Stimulated activated CD8-positive, alpha-beta memory T cell treated with anti-CD3 and anti-CD28 coated beads, Interleukin-12 subunit alpha, Interleukin-12 subunit beta, amount 100 ng/mL, for 1 hour (primary cell): Measurements from ENCODE around the gene SLC7A4.
"Not testable (repeated sequence)": the region's sequence is repeated elsewhere in the genome, so short reads cannot be mapped to it uniquely, and the experiment has no call there.

Experiments
- DNase-seq: peaks from one replicate; pipeline ENCODE4 v3.0.0-alpha.2; 2020; ENCODE audit warnings: low read depth

The SLC7A4 gene

DNA sequence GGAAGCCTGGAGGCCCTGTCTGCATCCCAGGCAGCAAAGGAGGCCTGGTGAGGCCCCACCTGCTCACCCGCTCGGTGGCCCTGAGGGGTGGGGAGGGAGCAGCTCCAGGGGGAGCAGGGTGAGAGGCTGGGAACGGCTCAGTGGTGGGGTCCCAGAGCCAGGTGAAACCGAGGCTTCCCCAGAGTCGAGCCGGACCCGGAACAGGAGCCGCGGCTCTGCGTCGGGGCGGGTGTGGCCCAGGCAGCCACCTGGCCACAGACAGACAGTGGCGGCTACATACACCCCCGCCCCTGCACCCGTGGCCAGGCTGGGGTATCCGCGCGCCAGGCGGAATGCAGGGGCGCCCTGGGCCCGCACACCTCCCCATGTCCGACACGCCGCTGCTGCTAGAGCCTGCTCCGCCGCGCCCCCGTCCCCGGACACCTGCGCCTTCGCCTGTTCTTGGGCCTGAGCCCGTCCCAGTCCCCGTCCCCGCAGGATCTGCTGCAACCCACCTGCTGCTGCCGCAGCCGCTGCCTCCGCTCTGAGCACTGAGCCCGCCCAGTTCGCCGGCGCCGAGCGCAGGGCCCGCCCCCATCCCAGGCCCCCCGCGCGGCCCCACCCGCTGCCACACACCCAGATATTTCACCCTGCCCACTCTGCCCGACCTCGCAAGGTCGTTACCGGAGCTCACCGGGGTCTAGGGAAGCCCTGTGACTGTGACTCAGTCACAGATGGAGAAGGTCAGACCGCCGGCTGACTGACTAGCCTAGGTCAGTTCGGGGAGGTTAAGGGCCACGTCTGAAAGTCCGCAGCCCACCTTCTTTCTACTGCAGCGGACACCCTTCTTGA, at the start of gene SLC7A4:
Gene SLC7A4 (minus strand): TSS at position 525 of the 831 bp plus-strand sequence. CDS start 749 bp downstream, outside the sequence.
- no peak for DNase-seq

DNA sequence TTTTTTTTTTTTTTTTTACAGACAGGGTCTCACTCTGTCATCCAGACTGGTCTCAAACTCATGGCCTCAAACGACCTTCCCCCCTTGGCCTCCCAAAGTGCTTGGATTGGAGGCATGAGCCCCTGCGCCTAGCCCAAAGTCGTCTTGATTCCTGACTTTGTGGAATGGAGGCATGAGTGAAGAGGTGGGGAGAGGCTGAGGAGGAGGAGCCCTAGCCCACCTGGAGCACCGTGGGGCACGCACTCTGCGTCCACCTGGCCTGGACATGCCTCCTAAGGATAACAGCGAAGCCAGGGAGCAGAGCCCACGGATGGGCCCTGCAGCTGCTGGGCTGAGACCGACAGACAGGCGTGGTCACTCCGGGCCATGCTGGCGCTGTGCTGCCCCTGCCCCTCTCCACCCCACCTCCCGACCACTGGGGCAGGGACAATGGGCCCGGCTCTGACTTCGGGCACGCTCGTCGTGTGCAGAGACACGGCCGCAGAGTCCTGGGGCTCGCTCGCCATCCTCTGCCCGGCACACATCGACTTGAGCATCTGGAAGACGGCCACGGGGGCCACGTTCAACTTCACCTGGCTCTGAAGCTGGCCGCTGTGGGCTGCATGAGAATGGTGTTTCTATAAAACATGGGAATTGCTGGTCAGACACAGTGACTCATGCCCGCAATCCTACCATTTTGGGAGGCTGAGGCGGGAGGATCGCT, 48.2 kb upstream of the SLC7A4 start:
- DNase-seq = no peak

- no peak for DNase-seq
Observed at GRCh38 chr22:21079493-21079892, 47.1 kb upstream of the SLC7A4 start.

GRCh38 chr22:21078916-21079315, 46.6 kb upstream of the SLC7A4 start:
- DNase-seq = no peak

GRCh38 chr22:21077884-21078508, 45.6 kb upstream of the SLC7A4 start:
- DNase-seq = no peak

GRCh38 chr22:21076912-21077625, 44.7 kb upstream of the SLC7A4 start:
- DNase-seq = no peak

- DNase-seq = no peak
Observed at GRCh38 chr22:21075516-21076138, 43.3 kb upstream of the SLC7A4 start.

GRCh38 chr22:21074102-21074715, 41.8 kb upstream of the SLC7A4 start:
- DNase-seq = no peak

- DNase-seq = no peak
Observed at GRCh38 chr22:21073482-21073881, 41.1 kb upstream of the SLC7A4 start.

- DNase-seq = no peak
Observed at GRCh38 chr22:21073023-21073422, 40.7 kb upstream of the SLC7A4 start.

GRCh38 chr22:21071796-21072195, 39.4 kb upstream of the SLC7A4 start:
- DNase-seq = not testable (repeated sequence)

DNA sequence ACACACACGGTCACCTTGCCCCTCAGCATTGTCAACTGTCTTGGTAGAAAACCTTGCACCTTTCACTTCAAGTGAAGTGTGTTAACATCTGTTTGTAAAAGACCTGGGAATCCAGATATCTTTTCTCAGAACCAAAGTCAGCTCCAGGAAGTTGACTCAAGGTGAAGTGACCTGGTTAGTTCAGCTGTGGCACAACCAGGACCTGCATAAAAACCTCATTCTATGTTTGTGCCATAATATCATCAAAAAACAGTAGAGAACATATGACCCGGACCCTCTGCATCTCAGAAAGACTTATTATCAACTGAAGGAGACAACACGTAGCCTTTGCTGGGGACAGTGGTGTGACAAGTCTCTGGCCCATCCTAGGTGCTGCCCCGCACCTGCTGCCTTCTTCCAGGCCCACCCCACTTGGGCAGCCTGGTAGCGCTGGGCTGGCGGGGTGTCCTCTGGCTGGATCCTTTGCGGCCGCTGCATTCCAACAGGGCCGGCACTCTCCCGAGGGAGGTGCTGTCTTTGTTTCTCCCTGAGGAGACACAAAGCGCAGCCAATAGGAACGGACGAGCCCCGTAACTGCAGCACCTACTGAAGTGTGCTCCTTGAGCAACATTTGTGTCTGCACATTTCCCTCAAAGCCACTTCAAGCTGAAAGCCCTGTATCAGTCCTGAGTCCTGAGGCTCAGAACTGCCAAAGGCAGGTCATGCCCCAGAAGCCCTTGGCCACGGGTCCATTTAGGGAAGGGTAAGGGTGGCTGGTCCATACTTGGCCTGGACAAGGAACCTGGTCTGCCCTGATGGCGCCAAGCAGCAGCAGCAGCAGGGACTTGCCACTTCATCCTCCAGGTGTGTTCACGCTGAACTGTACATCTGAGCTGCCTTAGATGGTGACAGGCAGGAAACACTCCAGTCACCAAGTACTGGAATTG, 38.6 kb upstream of the SLC7A4 start:
- DNase-seq = no peak

DNA sequence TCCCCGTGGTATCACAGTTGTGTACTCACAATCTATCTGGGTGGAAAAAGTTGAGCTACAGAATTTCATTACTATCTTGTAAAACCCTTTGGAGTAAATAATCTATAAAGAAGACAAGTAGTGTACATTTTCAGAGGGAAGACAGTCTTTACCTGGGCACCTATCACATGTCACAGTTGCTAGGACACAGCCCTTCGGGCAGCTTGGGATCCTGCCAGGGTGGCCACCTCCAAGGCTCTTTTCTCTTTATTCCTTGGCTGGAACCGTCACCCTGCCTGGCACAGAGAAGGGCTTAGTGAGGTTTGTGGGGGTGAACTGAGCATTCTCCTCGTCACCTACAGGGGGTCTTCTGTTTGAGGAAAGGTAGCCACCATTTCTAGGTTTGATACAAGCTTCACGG, 37.0 kb upstream of the SLC7A4 start:
- no peak for DNase-seq

- no peak for DNase-seq
Observed at GRCh38 chr22:21068681-21069276, 36.4 kb upstream of the SLC7A4 start.

DNA sequence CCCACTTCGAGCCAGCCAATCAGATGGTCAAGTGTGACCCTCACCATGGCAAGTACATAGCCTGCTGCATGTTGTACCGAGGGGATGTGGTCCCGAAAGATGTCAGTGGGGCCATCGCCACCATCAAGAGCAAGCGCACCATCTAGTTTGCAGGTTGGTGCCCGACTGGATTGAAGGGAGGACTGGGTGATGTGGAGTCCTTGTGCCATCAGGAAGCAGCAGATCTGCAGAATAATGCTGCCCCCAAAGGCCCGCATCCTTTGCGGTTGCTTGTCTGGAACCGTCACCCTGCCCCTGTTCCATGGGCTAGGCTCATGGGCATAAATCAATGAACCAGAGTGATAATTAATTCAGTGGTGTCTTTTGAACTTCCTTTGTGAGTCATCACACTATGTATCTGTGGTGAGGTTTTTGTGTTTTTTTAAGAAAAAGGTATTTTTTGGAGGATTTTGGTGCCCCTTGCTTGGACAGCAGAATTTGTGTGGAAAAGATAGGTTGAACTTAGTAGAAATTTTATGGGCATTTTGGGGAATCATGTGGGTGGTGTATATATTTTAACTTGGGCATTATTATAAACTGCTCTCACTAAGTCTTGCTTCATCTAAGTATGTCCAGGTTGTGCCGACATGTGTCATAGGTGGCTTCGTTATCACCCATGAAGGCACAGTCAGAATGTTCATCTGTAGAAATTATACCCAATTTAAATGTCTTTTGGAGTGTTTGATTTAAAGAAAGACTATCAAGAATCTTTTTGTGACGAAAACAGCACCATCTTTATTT, 35.7 kb upstream of the SLC7A4 start:
- DNase-seq = no peak

DNA sequence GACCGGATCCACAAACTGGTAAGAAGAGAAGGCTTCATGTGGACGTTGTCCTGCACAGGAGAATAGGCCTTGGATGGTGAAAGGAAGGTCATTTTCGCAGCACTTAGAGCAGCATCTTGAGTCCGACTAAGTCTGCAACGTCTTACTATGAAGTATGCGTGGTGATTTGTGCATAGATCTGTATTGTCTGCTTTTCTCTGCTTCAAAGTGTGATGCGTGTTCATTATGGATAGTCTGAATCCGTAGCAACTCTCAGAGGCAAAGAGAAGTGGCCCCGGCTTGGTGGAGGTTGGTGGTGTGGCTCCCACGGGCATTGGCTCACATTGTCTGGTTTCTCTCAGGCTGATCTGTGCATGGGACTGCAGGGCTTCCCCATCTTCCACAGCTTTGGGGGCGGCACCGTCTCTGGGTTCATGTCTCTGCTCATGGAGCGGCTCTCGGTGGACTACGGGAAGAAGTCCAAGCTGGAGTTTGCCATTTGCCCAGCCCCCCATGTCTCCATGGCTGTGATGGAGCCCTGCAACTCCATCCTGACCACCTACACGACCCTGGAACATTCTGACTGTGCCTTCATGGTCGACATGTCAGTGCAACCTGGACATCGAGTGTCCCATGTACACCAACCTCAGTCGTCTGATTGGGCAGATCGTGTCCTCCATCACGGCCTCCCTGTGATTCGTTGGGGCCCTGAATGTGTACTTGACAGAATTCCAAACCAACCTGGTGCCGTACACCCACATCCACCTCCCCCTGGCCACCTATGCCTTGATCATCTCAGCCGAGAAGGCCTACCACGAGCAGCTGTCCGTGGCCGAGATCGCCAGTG, 34.9 kb upstream of the SLC7A4 start:
- no peak for DNase-seq

DNA sequence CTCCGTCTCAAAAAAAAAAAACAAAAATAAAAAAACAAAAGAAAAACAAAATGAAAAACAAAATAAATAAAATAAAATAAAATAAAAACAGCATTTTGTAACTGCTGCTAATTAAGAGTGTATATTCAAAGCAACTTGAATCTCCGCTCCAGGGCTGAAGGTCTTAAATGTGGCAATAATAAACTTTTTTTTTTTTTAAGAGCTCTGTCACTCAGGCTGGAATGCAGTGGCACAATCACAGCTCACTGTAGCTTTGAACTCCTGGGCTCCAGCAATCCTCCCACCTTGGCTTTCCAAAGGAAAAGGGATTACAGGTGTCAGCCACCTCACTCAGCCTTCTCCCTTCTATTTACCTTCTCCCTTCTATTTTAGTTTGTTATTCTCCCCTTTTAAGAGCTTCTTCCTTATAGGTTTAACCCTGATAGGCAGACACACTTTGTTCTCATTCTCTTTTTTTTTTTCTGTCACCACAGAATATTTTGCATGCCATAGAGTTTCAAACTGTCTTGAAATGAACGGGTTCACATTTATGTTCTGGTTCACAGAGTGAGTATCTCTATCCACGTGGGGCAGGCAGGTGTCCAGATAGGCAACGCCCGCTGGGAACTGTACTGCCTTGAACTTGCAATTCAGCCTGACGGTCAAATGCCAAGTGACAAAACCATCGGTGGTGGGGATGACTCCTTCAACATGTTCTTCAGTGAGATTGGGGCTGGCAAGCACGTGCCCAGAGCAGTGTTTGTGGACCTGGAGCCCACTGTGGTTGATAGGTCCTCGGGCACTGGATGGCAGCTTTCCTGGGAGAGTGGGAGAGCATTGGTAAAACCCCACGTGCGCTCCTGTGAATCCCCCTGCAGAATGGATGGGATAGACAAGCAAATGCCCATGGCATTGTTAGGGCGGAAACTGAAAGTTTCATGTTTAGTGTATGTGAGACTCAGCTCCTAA, 32.8 kb upstream of the SLC7A4 start:
- DNase-seq = no peak
